Hepatocyte (in vitro differentiated cells): Measurements from ENCODE around the gene TMEM250. TPM values are rescaled to one million over a fixed set of nuclear protein-coding genes. Genes with fewer than 3 reads are reported as not detected.

Source experiments
- DNase-seq: peaks from one replicate; pipeline ENCODE4 v3.0.0-alpha.2; 2016; ENCODE audit warnings: low spot score
- H2AFZ ChIP-seq: fragments of 200-600 bp; sonication (generic); 2 replicates; pipeline ENCODE4 v1.6.0; 2016; ENCODE audit warnings: antibody characterized with exemption, mild to moderate bottlenecking
- H3K27ac ChIP-seq: fragments of 200-600 bp; sonication (generic); 2 replicates; pipeline ENCODE4 v1.5.1; 2016; ENCODE audit warnings: mild to moderate bottlenecking
- H3K27me3 ChIP-seq: fragments of 200-600 bp; sonication (generic); 2 replicates; pipeline ENCODE4 v1.6.1; 2016
- H3K36me3 ChIP-seq: fragments of 200-600 bp; sonication (generic); replicated peaks from 2 replicates; pipeline ENCODE4 v1.5.1; 2016; ENCODE audit warnings: low read depth; ENCODE audit not compliant: insufficient read depth
- H3K4me1 ChIP-seq: fragments of 200-600 bp; sonication (generic); 2 replicates; pipeline ENCODE4 v1.5.1; 2016; ENCODE audit warnings: mild to moderate bottlenecking, moderate library complexity; ENCODE audit not compliant: insufficient read depth
- H3K4me2 ChIP-seq: fragments of 200-600 bp; sonication (generic); 2 replicates; pipeline ENCODE4 v1.6.0; 2016
- H3K4me3 ChIP-seq: fragments of 200-600 bp; sonication (generic); 2 replicates; pipeline ENCODE4 v1.5.1; 2016; ENCODE audit warnings: mild to moderate bottlenecking
- H3K79me2 ChIP-seq: fragments of 200-600 bp; sonication (generic); 2 replicates; pipeline ENCODE4 v1.6.0; 2017; ENCODE audit warnings: mild to moderate bottlenecking
- H3K9me2 ChIP-seq: fragments of 200-600 bp; sonication (generic); replicated peaks from 2 replicates; pipeline ENCODE4 v1.6.0; 2017; ENCODE audit warnings: mild to moderate bottlenecking; ENCODE audit not compliant: insufficient read depth
- H3K9me3 ChIP-seq: fragments of 200-600 bp; sonication (generic); 2 replicates; pipeline ENCODE4 v1.5.1; 2016; ENCODE audit warnings: low read depth, mild to moderate bottlenecking
- H4K20me1 ChIP-seq: fragments of 200-600 bp; sonication (generic); 2 replicates; pipeline ENCODE4 v1.6.0; 2016; ENCODE audit warnings: mild to moderate bottlenecking; ENCODE audit not compliant: insufficient read depth, poor library complexity, severe bottlenecking
- EZH2 ChIP-seq: fragments of 200-600 bp; sonication (generic); IDR thresholded peaks from 2 replicates; pipeline ENCODE4 v1.6.1; 2016; ENCODE audit warnings: antibody characterized with exemption, mild to moderate bottlenecking, borderline replicate concordance
- EZH2phosphoT487 ChIP-seq: fragments of 200-600 bp; sonication (generic); IDR thresholded peaks from one replicate; pipeline ENCODE4 v1.6.1; 2018; ENCODE audit warnings: antibody characterized with exemption, mild to moderate bottlenecking, low read depth, moderate library complexity; ENCODE audit not compliant: unreplicated experiment, severe bottlenecking
- WGBS: methylation state at CpG from one replicate; pipeline ENCODE4 v1.1.6; 2016; ENCODE audit warnings: low lambda C conversion rate; ENCODE audit errors: missing lambda C conversion rate; 5-methylcytosine and 5-hydroxymethylcytosine counted together
- polyA plus RNA-seq: library from polyadenylated mRNA; unstranded; fragments of >200 nt; fragmentation: Nextera tagmentation; extraction: Ambion mirVana; gene quantifications from 2 replicates; pipeline ENCODE4 v1.2.1, GENCODE V29; 2016
- total RNA-seq: library from RNA; depleted of rRNA; stranded (reverse); fragments of >200 nt; gene quantifications from 2 replicates; pipeline ENCODE4 v1.2.3, GENCODE V29; 2014
- TF ChIP-seq, protein P1 (sequence below): fragments of 200-600 bp; sonication (generic); IDR thresholded peaks from 2 replicates; pipeline ENCODE4 v1.5.1; 2016; ENCODE audit warnings: antibody characterized with exemption, mild to moderate bottlenecking; ENCODE audit not compliant: poor library complexity

The TMEM250 gene
- total and polyA plus RNA-seq, 2 experiments from 2014 or later, result 37.8 to 47.6 TPM

DNA sequence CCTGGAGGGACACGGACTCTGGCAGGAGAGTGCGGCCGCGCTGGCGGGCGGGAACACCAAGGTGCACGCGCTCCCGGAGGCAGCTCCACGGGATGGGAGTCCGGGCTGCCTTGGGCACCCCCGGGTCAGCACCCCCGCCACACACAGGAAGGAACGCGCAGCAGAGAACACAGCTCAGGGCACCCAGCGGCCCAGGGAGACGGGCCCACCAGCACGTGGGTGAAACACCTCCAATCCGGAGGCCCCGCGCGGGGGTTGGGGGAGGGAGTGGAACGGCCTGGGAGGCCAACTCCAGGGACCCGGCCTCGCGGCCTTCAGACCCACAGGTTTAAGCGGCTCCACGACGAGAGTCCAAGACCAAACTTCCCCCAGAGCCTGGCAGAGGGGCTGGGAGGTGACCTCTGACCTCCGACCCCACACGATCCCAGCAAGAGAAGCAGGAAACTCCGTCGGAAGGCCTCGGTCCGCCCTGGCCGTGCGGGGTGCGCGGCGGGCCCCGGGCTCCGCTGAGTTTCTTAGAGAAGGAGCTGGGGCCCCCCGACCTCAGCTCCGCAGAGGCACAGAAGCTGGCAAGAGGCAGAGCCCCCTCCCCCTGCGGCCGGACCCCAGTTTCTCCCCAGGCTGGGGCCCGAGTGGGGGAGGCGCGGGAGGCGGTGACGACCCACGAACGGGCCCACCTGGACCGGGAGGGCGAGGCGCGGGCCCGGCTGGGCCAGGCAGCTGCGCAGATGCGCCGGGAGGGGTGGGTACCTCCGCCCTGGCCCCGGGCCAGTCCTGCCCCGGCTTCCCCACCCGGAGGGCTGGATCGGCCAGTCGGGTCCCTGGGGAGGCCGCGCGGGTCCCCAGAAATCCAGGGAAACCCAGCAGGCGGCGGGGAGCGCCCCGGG is 24.4 kb downstream of the TMEM250 start:
- 1% methylated on average over 48 of the region's 74 CpGs for WGBS
- H3K4me1 ChIP-seq, result peaks cover 24% of the 10 kb centered on the region
- no peaks in the 10 kb centered on the region for H3K9me2 ChIP-seq
- H3K36me3 ChIP-seq, result no peaks in the 10 kb centered on the region
- H3K27me3 ChIP-seq, result no peaks in the 10 kb centered on the region
- H3K4me2 ChIP-seq, result peak overlapping the region; percentile 97
- H3K9me3 ChIP-seq, result no peaks in the 10 kb centered on the region
- peak overlapping the region; percentile 66 for H3K4me3 ChIP-seq
- peaks cover 53% of the 10 kb centered on the region for H3K79me2 ChIP-seq
- H4K20me1 ChIP-seq, result peaks cover 45% of the 10 kb centered on the region
- peak overlapping the region; percentile 64 for H2AFZ ChIP-seq
- TF ChIP-seq, protein P1, sequence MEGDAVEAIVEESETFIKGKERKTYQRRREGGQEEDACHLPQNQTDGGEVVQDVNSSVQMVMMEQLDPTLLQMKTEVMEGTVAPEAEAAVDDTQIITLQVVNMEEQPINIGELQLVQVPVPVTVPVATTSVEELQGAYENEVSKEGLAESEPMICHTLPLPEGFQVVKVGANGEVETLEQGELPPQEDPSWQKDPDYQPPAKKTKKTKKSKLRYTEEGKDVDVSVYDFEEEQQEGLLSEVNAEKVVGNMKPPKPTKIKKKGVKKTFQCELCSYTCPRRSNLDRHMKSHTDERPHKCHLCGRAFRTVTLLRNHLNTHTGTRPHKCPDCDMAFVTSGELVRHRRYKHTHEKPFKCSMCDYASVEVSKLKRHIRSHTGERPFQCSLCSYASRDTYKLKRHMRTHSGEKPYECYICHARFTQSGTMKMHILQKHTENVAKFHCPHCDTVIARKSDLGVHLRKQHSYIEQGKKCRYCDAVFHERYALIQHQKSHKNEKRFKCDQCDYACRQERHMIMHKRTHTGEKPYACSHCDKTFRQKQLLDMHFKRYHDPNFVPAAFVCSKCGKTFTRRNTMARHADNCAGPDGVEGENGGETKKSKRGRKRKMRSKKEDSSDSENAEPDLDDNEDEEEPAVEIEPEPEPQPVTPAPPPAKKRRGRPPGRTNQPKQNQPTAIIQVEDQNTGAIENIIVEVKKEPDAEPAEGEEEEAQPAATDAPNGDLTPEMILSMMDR, result no peak
- TF ChIP-seq EZH2 (no peak), EZH2phosphoT487 (no peak)
- peak overlapping the region; percentile 86 for H3K27ac ChIP-seq
- peak; percentile 82 for DNase-seq

DNA sequence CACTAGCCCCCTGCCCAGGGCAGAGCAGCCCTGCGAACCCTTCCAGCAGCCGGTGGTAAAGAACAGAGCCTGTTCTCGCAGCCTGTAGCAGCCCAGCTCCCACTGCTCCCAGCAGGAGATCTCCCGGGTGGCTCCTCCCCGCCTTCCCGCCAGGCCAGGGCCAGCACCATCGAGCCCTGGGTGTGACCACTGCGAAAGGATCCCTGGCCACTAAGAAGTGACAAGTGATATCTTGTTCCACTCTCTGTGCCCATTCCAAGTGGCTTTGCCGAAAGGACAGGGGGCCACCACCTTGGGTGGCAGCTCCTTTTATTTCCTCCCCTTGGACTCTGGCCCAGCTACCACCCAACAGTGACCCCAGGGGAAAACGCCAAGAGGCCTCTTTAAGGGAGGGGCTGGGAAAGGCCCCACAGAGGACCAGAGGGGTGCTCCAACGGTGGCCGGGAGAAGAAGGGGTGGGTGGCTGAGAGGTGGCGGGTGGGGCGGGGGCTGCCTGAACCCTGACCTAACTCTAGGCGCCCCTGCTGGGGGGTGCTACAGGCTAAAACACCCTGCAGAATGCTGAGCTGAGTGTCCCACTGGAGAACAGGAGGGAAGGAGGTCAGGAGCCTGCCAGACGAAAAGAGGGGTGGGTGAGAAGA is 25.2 kb downstream of the TMEM250 start:
- H3K9me3 ChIP-seq, result no peaks in the 10 kb centered on the region
- no peaks in the 10 kb centered on the region for H3K36me3 ChIP-seq
- peak; percentile 57 for DNase-seq
- WGBS, result 51% methylated on average over 15 of the region's 16 CpGs
- H3K27me3 ChIP-seq, result no peaks in the 10 kb centered on the region
- H3K4me1 ChIP-seq, result peaks cover 24% of the 10 kb centered on the region
- no peak overlapping the region for H2AFZ ChIP-seq
- peak overlapping the region; percentile 97 for H3K4me2 ChIP-seq
- H3K9me2 ChIP-seq, result no peaks in the 10 kb centered on the region
- H3K79me2 ChIP-seq, result peaks cover 61% of the 10 kb centered on the region
- no peak for TF ChIP-seq EZH2
- TF ChIP-seq, protein P1, result no peak
- no peak for TF ChIP-seq EZH2phosphoT487
- H3K4me3 ChIP-seq, result peak overlapping the region; percentile 66
- peaks cover 52% of the 10 kb centered on the region for H4K20me1 ChIP-seq
- peak overlapping the region; percentile 86 for H3K27ac ChIP-seq

DNA sequence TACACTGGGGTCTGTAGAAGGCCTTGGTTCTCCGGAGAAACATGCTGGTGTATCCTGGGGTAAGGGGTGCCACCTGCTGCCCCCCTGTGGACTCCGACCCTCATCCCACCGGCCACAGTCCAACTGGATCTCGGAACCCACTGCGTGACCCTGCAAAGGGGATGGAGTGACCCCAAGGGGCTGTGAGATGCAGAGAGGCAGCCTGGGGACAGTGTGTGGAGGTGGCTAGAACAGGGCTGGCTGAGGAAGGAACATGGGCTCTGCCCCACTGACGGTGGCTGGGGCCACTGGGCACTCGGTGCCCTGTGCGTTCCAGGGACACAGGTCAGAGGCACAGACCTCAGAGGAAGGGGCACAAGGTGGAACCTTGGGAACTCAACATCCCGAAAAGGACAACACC is 25.9 kb downstream of the TMEM250 start:
- no peaks in the 10 kb centered on the region for H3K27me3 ChIP-seq
- H2AFZ ChIP-seq, result no peak overlapping the region
- no peaks in the 10 kb centered on the region for H3K36me3 ChIP-seq
- no peak overlapping the region for H3K4me3 ChIP-seq
- peaks cover 68% of the 10 kb centered on the region for H3K79me2 ChIP-seq
- peak overlapping the region; percentile 97 for H3K4me2 ChIP-seq
- no peaks in the 10 kb centered on the region for H3K9me3 ChIP-seq
- no peak for DNase-seq
- peaks cover 24% of the 10 kb centered on the region for H3K4me1 ChIP-seq
- TF ChIP-seq, protein P1, result peak; percentile 5
- TF ChIP-seq EZH2 (no peak), EZH2phosphoT487 (no peak)
- H3K9me2 ChIP-seq, result no peaks in the 10 kb centered on the region
- WGBS, result 82% methylated on average over 9 of the region's 9 CpGs
- peaks cover 60% of the 10 kb centered on the region for H4K20me1 ChIP-seq
- peak overlapping the region; percentile 86 for H3K27ac ChIP-seq
